OCI-LY3 (cell line): ENCODE data around the gene NEDD4.
"Not testable (repeated sequence)": the region's sequence is repeated elsewhere in the genome, so short reads cannot be mapped to it uniquely, and the experiment has no call there.

ENCODE experiments used
- H2AFZ ChIP-seq: fragments of 200-600, 300-600 bp; shearing (Covaris generic); 2 replicates; pipeline ENCODE4 v1.6.0; 2014; ENCODE audit warnings: antibody characterized with exemption, low read depth, low read length
- H3K27ac ChIP-seq: fragments of 200-600, 300-600 bp; sonication (generic); 2 replicates; pipeline ENCODE4 v1.5.1; 2014; ENCODE audit warnings: mild to moderate bottlenecking, low read length, moderate library complexity, mixed read lengths
- H3K27me3 ChIP-seq: fragments of 200-600, 300-600 bp; sonication (generic); 2 replicates; pipeline ENCODE4 v1.6.1; 2014; ENCODE audit warnings: low read depth, low read length, mixed read lengths
- H3K36me3 ChIP-seq: fragments of 200-600, 300-600 bp; sonication (generic); replicated peaks from 2 replicates; pipeline ENCODE3; 2014; ENCODE audit warnings: low read depth, low read length, mixed read lengths
- H3K4me1 ChIP-seq: fragments of 300-600, 200-600 bp; sonication (generic); 2 replicates; pipeline ENCODE4 v1.6.1; 2014; ENCODE audit warnings: low read length, mixed read lengths
- H3K4me2 ChIP-seq: fragments of 200-600, 300-600 bp; sonication (generic); 2 replicates; pipeline ENCODE4 v1.6.1; 2014; ENCODE audit warnings: low read length, mixed read lengths
- H3K4me3 ChIP-seq: fragments of 300-600, 200-600 bp; sonication (generic); 2 replicates; pipeline ENCODE4 v1.5.1; 2014; ENCODE audit warnings: antibody characterized with exemption, mild to moderate bottlenecking, low read length, moderate library complexity
- H3K79me2 ChIP-seq: fragments of 300-600, 200-600 bp; shearing (Covaris generic); 2 replicates; pipeline ENCODE4 v1.6.1; 2014; ENCODE audit warnings: mild to moderate bottlenecking, low read length, mixed read lengths
- H3K9ac ChIP-seq: fragments of 300-600, 200-600 bp; shearing (Covaris generic); 2 replicates; pipeline ENCODE4 v1.6.0; 2014; ENCODE audit warnings: mild to moderate bottlenecking, low read length, moderate library complexity
- H3K9me3 ChIP-seq: fragments of 200-600, 300-600 bp; shearing (Covaris generic); 2 replicates; pipeline ENCODE4 v1.6.1; 2014; ENCODE audit warnings: low read length, mixed read lengths; ENCODE audit not compliant: insufficient read depth
- H4K20me1 ChIP-seq: fragments of 200-600, 300-600 bp; sonication (generic); 2 replicates; pipeline ENCODE4 v1.6.1; 2016; ENCODE audit warnings: low read length, mixed read lengths; ENCODE audit not compliant: insufficient read depth
- CTCF ChIP-seq: fragments of 200-600, 300-600 bp; sonication (generic); IDR thresholded peaks from 2 replicates; pipeline ENCODE4 v1.5.1; 2014; ENCODE audit warnings: antibody characterized with exemption, low read length, low read depth
- EZH2phosphoT487 ChIP-seq: fragments of 200-600 bp; shearing (Covaris generic); IDR thresholded peaks from 2 replicates; pipeline ENCODE4 v1.6.1; 2018; ENCODE audit warnings: antibody characterized with exemption, mixed run types, low read depth

The NEDD4 gene

DNA sequence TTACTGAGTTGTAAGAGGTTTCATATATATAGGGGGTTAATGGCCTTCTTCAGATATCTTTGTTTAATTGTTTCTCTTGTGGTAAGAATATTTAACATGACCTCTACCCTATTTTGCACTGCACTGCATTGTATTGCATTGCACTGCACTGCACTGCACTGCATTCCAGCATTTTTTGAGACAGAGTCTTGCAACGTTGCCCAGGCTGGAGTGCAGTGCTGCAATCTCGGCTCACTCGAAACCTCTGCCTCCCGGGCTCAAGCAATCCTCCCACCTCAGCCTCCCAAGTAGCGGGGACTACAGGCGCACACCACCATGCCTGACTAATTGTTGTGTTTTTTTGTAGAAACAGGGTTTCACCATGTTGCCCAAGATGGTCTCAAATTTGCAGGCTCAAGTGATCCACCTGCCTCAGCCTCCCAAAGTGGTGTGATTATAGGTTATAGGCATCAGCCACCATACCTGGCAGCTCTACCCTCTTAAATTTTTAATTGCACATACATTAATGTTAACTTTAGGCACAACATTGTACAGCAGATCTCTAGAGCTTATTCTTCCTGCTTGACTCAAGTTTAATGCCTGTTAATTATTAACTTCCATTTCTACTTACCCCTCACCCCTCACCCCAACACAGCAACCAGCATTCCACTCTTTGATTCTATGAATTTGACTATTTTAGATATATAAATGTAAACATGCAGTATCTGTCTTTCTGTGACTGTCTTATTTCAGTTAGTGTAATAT, 38.4 kb downstream of the NEDD4 start:
- Histone ChIP-seq H3K27ac (no peak overlapping the region), H3K4me1 (no peaks in the 10 kb centered on the region), H3K9ac (no peak overlapping the region), H4K20me1 (no peaks in the 10 kb centered on the region), H3K9me3 (no peaks in the 10 kb centered on the region), H3K27me3 (no peaks in the 10 kb centered on the region), H3K36me3 (no peaks in the 10 kb centered on the region), H2AFZ (no peak overlapping the region), H3K79me2 (no peaks in the 10 kb centered on the region), H3K4me2 (no peak overlapping the region), H3K4me3 (no peak overlapping the region)
- TF ChIP-seq CTCF = no peak
- no peak for TF ChIP-seq EZH2phosphoT487

- not testable (repeated sequence) for H4K20me1 ChIP-seq, H3K4me1 ChIP-seq, H3K36me3 ChIP-seq, H3K79me2 ChIP-seq, H2AFZ ChIP-seq, H3K9me3 ChIP-seq, H3K4me3 ChIP-seq, H3K27ac ChIP-seq, H3K9ac ChIP-seq, H3K27me3 ChIP-seq, H3K4me2 ChIP-seq
Observed at GRCh38 chr15:55952501-55953274, 40.7 kb downstream of the NEDD4 start.

GRCh38 chr15:55944606-55945005, 48.8 kb downstream of the NEDD4 start:
- H3K4me1 ChIP-seq, H3K9me3 ChIP-seq, H3K27ac ChIP-seq, H3K4me2 ChIP-seq, H3K4me3 ChIP-seq, H3K36me3 ChIP-seq, H4K20me1 ChIP-seq, H3K79me2 ChIP-seq, H2AFZ ChIP-seq, H3K9ac ChIP-seq, H3K27me3 ChIP-seq: not testable (repeated sequence)

DNA sequence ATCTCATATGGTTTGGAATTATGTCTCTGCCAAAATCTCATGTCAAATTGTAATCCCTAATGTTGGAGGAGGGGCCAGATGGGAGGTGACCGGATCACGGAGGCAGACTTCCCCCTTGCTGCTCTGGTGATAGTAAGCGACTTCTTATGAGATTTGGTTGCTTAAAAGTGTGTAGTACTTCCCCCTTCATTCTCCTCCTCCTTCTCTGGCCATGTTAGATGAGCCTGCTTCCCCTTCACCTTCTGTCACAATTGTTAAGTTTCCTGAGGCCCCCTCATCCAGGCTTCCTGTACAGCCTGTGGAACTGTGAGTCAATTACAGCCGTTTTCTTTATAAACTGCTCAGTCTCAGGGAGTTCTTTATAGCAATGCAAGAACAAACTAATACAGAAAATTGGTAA, 51.1 kb downstream of the NEDD4 start:
- no peak overlapping the region for H3K27ac ChIP-seq
- TF ChIP-seq EZH2phosphoT487 (no peak), CTCF (no peak)

DNA sequence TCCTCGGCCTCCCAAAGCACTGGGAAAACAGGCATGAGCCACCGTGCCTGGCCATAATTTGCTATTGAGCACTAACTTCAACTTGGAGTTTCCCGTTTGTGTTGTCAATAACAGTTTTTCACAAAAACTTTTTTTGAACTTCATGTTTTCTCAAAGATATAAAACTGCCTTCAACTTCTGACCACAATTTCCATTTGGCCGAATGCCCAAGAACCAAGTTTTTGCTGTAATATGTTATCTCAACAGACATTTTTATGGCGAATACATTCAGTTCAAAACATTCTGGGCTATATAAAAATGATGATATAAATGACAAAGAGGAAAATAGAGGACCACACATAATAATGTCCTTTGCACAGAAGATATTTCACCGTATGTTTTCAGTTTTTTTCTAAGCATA, 56.4 kb downstream of the NEDD4 start:
- Histone ChIP-seq H3K4me1 (no peaks in the 10 kb centered on the region), H2AFZ (no peak overlapping the region), H3K9ac (no peak overlapping the region), H3K36me3 (no peaks in the 10 kb centered on the region), H3K79me2 (no peaks in the 10 kb centered on the region), H3K4me3 (no peak overlapping the region), H3K4me2 (no peak overlapping the region), H3K27me3 (no peaks in the 10 kb centered on the region), H3K9me3 (no peaks in the 10 kb centered on the region), H3K27ac (no peak overlapping the region), H4K20me1 (no peaks in the 10 kb centered on the region)
- no peak for TF ChIP-seq CTCF
- no peak for TF ChIP-seq EZH2phosphoT487

More for the DNA sequence above, 51.1 kb downstream of the NEDD4 start:
- no peak overlapping the region for H3K4me3 ChIP-seq
- no peaks in the 10 kb centered on the region for H3K27me3 ChIP-seq
- no peak overlapping the region for H2AFZ ChIP-seq
- no peaks in the 10 kb centered on the region for H3K36me3 ChIP-seq
- no peak overlapping the region for H3K9ac ChIP-seq
- no peaks in the 10 kb centered on the region for H3K9me3 ChIP-seq
- no peaks in the 10 kb centered on the region for H3K4me1 ChIP-seq
- no peak overlapping the region for H3K4me2 ChIP-seq
- H3K79me2 ChIP-seq = no peaks in the 10 kb centered on the region
- H4K20me1 ChIP-seq = no peaks in the 10 kb centered on the region
